GM12878 (cell line): Measurements from ENCODE around the gene NPR3. TPM values are rescaled to one million over a fixed set of nuclear protein-coding genes. Genes with fewer than 3 reads are reported as not detected.

Experiments
- ATAC-seq: fragments of 200-7000 bp; cut with Tn5 transposase; 3 replicates; pipeline ENCODE4 v1.9.1; 2020; ENCODE audit warnings: mild to moderate bottlenecking, moderate library complexity
- BruUV-seq: library from RNA; stranded (reverse); fragments of 400-500 nt; replicated peaks from 2 replicates; lab custom pipeline; 2021; lab: Mats Ljungman, UMichigan
- CTCF ChIA-PET: fragments of 300-600 bp; sonication (Branson Sonifier 250); formaldehyde crosslinking; extraction: SDS; loops from one replicate; lab custom pipeline; 2021; ENCODE audit warnings: inconsistent platforms; lab: Yijun Ruan, JAX
- POLR2A ChIA-PET: fragments of 350-600 bp; formaldehyde crosslinking; extraction: SDS; loops from one replicate; lab custom pipeline; 2021; ENCODE audit warnings: inconsistent platforms; lab: Charles Lee
- RAD21 ChIA-PET: fragments of 300-600 bp; sonication (Branson Sonifier 250); formaldehyde crosslinking; loops from one replicate; lab custom pipeline; 2023; ENCODE audit warnings: antibody characterized with exemption; ENCODE audit not compliant: unreplicated experiment; lab: Charles Lee
- SMC1A ChIA-PET: fragments of 300-600 bp; sonication (Branson Sonifier 250); formaldehyde crosslinking; loops from one replicate; lab custom pipeline; 2023; ENCODE audit not compliant: unreplicated experiment, uncharacterized antibody; lab: Charles Lee
- DNase-seq: peaks from one replicate; pipeline ENCODE4 v3.0.0-alpha.2; 2011; ENCODE audit warnings: low read depth, low spot score
- FAIRE-seq: peaks from 3 replicates; lab custom pipeline; 2011; peaks lifted over from hg19 to GRCh38; lab: Jason Lieb, UNC
- H2AFZ ChIP-seq: 2 replicates; pipeline ENCODE4 v1.6.0; 2011; ENCODE audit warnings: low read depth, low read length, control low read depth; ENCODE audit not compliant: control insufficient read depth
- H3K27ac ChIP-seq: 2 replicates; pipeline ENCODE4 v1.5.1; 2011; ENCODE audit warnings: control low read depth; ENCODE audit not compliant: control insufficient read depth, insufficient read depth
- H3K27me3 ChIP-seq, 2 experiments: replicated peaks in 1 of 2; 2 replicates each; pipeline versions ENCODE4 v1.6.0 to v1.6.1; 2011; ENCODE audit warnings: low read length in 1 of 2; ENCODE audit not compliant: control insufficient read depth in 2 of 2, insufficient read depth in 2 of 2
- H3K36me3 ChIP-seq, 2 experiments: 2 replicates each; pipeline ENCODE4 v1.5.1; 2011; ENCODE audit warnings: low read length in 1 of 2; ENCODE audit not compliant: control insufficient read depth in 2 of 2, insufficient read depth in 2 of 2
- H3K4me1 ChIP-seq: 2 replicates; pipeline ENCODE4 v1.6.1; 2011; ENCODE audit warnings: mild to moderate bottlenecking, low read length, moderate library complexity, mixed read lengths; ENCODE audit not compliant: control insufficient read depth, insufficient read depth
- H3K4me2 ChIP-seq: 2 replicates; pipeline ENCODE4 v1.6.0; 2011; ENCODE audit warnings: control low read depth; ENCODE audit not compliant: control insufficient read depth, insufficient read depth
- H3K4me3 ChIP-seq: fragments of 200-600 bp; sonication (generic); 2 replicates; pipeline ENCODE4 v1.5.1; 2016
- H3K79me2 ChIP-seq: 2 replicates; pipeline ENCODE4 v1.6.0; 2011; ENCODE audit warnings: low read length; ENCODE audit not compliant: control insufficient read depth, insufficient read depth
- H3K9ac ChIP-seq: 2 replicates; pipeline ENCODE4 v1.8.0; 2011; ENCODE audit warnings: low read length, control low read depth, mixed read lengths; ENCODE audit not compliant: control insufficient read depth, insufficient read depth
- H3K9me3 ChIP-seq: replicated peaks from 3 replicates; pipeline ENCODE4 v1.5.1; 2011; ENCODE audit warnings: mild to moderate bottlenecking, low read length; ENCODE audit not compliant: control insufficient read depth, insufficient read depth
- H4K20me1 ChIP-seq: 2 replicates; pipeline ENCODE4 v1.6.0; 2011; ENCODE audit not compliant: control insufficient read depth, insufficient read depth
- MYB ChIP-seq: fragments of 150-350 bp; IDR thresholded peaks from 2 replicates; pipeline ENCODE4 v1.6.1; 2014; ENCODE audit warnings: mild to moderate bottlenecking, low read depth, low read length, borderline replicate concordance
- PKNOX1 ChIP-seq: fragments of 450-650 bp; IDR thresholded peaks from 2 replicates; pipeline ENCODE4 v1.6.1; 2016; ENCODE audit warnings: mild to moderate bottlenecking
- SMC3 ChIP-seq: IDR thresholded peaks from 2 replicates; pipeline ENCODE4 v1.6.1; 2011; ENCODE audit warnings: low read length, improper control_type of control experiment, borderline replicate concordance
- TCF12 ChIP-seq: IDR thresholded peaks from 2 replicates; pipeline ENCODE4 v1.6.1; 2011; ENCODE audit warnings: low read depth, mild to moderate bottlenecking, low read length
- WGBS: methylation state at CpG from one replicate; pipeline ENCODE4 v1.1.6; 2016; ENCODE audit warnings: low lambda C conversion rate; ENCODE audit not compliant: insufficient replicate concordance, insufficient coverage; ENCODE audit errors: missing lambda C conversion rate; 5-methylcytosine and 5-hydroxymethylcytosine counted together
- in situ Hi-C: fragments of 300-500 bp; cut with MboI; formaldehyde crosslinking; loops from 9 replicates; pipeline ENCODE4 v1.14.3; 2018; ENCODE audit warnings: mixed read lengths
- intact Hi-C: fragments of 100-400 bp; cut with micrococcal nuclease; formaldehyde crosslinking; loops from one replicate; pipeline ENCODE4 v1.14.2; 2022; ENCODE audit not compliant: unreplicated experiment
- polyA plus RNA-seq, 11 experiments: library from polyadenylated mRNA; depleted of rRNA in 4 of 11; unstranded in 6 of 11; stranded (reverse) in 5 of 11; fragments of >200 nt; fragmentation: Nextera tagmentation in 4 of 11; fragmentation: Illumina TruSeq in 1 of 11; extraction: Ambion mirVana in 4 of 11; extraction: Trizol in 1 of 11; gene quantifications; 1 replicate in 1 of 11; 2 replicates in 10 of 11; pipeline versions ENCODE4 v1.2.1 to v1.2.3, GENCODE V29; 2011 to 2016; ENCODE audit warnings: inconsistent platforms in 2 of 11, missing spikeins in 2 of 11, low read depth in 1 of 11
- total RNA-seq, 4 experiments: library from RNA; depleted of rRNA in 3 of 4; stranded (reverse); fragments of >200 nt in 3 of 4; fragmentation: Illumina TruSeq in 1 of 4; extraction: Trizol in 1 of 4; gene quantifications; 2 replicates each; pipeline versions ENCODE4 v1.2.1 to v1.2.3, GENCODE V29; 2013 to 2021

NPR3 gene
- total and polyA plus RNA-seq, 10 of the 15 experiments (the other 5 are each of a cell fraction or from before 2014, with no cell fraction given): 0.01 to 0.37 (median 0.14) TPM; not detected in 7

- H3K79me2 ChIP-seq: no peaks in the 10 kb centered on the region
- no peak overlapping the region for H3K9ac ChIP-seq
- BruUV-seq: no TSS peak
- ChIA-PET POLR2A (no interaction called here), RAD21 (no interaction called here), SMC1A (no interaction called here), CTCF (no interaction called here)
- H4K20me1 ChIP-seq: no peaks in the 10 kb centered on the region
- no peak overlapping the region for H3K4me2 ChIP-seq
- intact Hi-C loops: no loop called here
- WGBS: 33% methylated on average over 2 of the region's 2 CpGs
- no peaks in the 10 kb centered on the region for H3K9me3 ChIP-seq
- H3K4me3 ChIP-seq: no peak overlapping the region
- no peaks in the 10 kb centered on the region for H3K27me3 ChIP-seq
- no peak overlapping the region for H2AFZ ChIP-seq
- FAIRE-seq (no peak), DNase-seq (no peak), ATAC-seq (peak; percentile 42; the same call in 2 of the 3 replicates)
- TF ChIP-seq SMC3 (no peak), TCF12 (no peak), PKNOX1 (0 out of 2 replicates have a peak, but pooled peaks have one; percentile 18)
- H3K27ac ChIP-seq: no peak overlapping the region
- no peaks in the 10 kb centered on the region for H3K36me3 ChIP-seq
- in situ Hi-C loops: no loop called here
- H3K4me1 ChIP-seq: no peaks in the 10 kb centered on the region
These were observed 66.1 kb downstream of the NPR3 start for GRCh38 chr5:32777222-32777621.

- CTCF ChIA-PET: no interaction called here
- Histone ChIP-seq H3K4me2 (no peak overlapping the region), H3K79me2 (no peaks in the 10 kb centered on the region), H3K9me3 (no peaks in the 10 kb centered on the region), H3K4me1 (no peaks in the 10 kb centered on the region), H3K27ac (no peak overlapping the region), H3K27me3 (no peaks in the 10 kb centered on the region), H3K9ac (no peak overlapping the region), H4K20me1 (no peaks in the 10 kb centered on the region), H3K36me3 (no peaks in the 10 kb centered on the region), H3K4me3 (no peak overlapping the region), H2AFZ (no peak overlapping the region)
- no peak for ATAC-seq
- no peak for TF ChIP-seq MYB
- intact Hi-C loops: no loop called here
- FAIRE-seq: no peak
- BruUV-seq: no TSS peak
- in situ Hi-C loops: no loop called here
- POLR2A ChIA-PET: no interaction called here
- DNase-seq: no peak
- 0% methylated on average over 2 of the region's 2 CpGs for WGBS
- RAD21 ChIA-PET: no interaction called here
- SMC1A ChIA-PET: no interaction called here
These were observed 66.6 kb downstream of the NPR3 start for GRCh38 chr5:32777733-32778132.
